KMS-11 (cell line): ENCODE results near the gene PARD3B.

Experiments
- H2AFZ ChIP-seq: fragments of 200-600 bp; sonication (generic); 2 replicates; pipeline ENCODE4 v1.6.1; 2016; ENCODE audit warnings: antibody characterized with exemption, mixed run types, low read depth
- H3K27ac ChIP-seq: fragments of 200-600 bp; sonication (generic); 2 replicates; pipeline ENCODE4 v1.6.1; 2016; ENCODE audit warnings: mild to moderate bottlenecking, mixed run types
- H3K27me3 ChIP-seq: fragments of 200-600 bp; sonication (generic); 2 replicates; pipeline ENCODE4 v1.6.1; 2017; ENCODE audit warnings: mild to moderate bottlenecking, low read depth, mixed run types, moderate library complexity; ENCODE audit not compliant: insufficient read depth
- H3K36me3 ChIP-seq: fragments of 200-600 bp; sonication (generic); 2 replicates; pipeline ENCODE4 v1.6.1; 2017; ENCODE audit warnings: mild to moderate bottlenecking, mixed run types; ENCODE audit not compliant: insufficient read depth
- H3K4me1 ChIP-seq: fragments of 200-600 bp; sonication (generic); 2 replicates; pipeline ENCODE4 v1.6.1; 2016; ENCODE audit warnings: mild to moderate bottlenecking, low read depth, mixed run types; ENCODE audit not compliant: poor library complexity, severe bottlenecking
- H3K4me2 ChIP-seq: fragments of 200-600 bp; sonication (generic); 2 replicates; pipeline ENCODE4 v1.7.0; 2016; ENCODE audit warnings: mild to moderate bottlenecking, mixed run types
- H3K4me3 ChIP-seq: fragments of 200-600 bp; sonication (generic); IDR thresholded peaks from 2 replicates; pipeline ENCODE4 v1.6.1; 2017; ENCODE audit warnings: low read depth, low read length, mixed read lengths; ENCODE audit not compliant: insufficient read depth
- H3K79me2 ChIP-seq: fragments of 200-600 bp; sonication (generic); 2 replicates; pipeline ENCODE4 v1.6.1; 2016; ENCODE audit warnings: low read depth, mixed run types; ENCODE audit not compliant: insufficient read depth
- H3K9ac ChIP-seq: fragments of 200-600 bp; sonication (generic); 2 replicates; pipeline ENCODE4 v1.6.1; 2016; ENCODE audit warnings: mild to moderate bottlenecking, mixed run types
- H4K20me1 ChIP-seq: fragments of 200-600 bp; sonication (generic); 2 replicates; pipeline ENCODE4 v1.6.1; 2016; ENCODE audit warnings: mild to moderate bottlenecking, mixed run types; ENCODE audit not compliant: insufficient read depth
- CTCF ChIP-seq: fragments of 200-600 bp; sonication (generic); conservative IDR thresholded peaks from 2 replicates; pipeline ENCODE4 v1.6.1; 2017; ENCODE audit warnings: low read depth, mild to moderate bottlenecking, antibody characterized with exemption, low read length, moderate library complexity, mixed read lengths

The PARD3B gene

GRCh38 chr2:204542982-204543608 is 2.2 kb upstream of the PARD3B start:
- Histone ChIP-seq H3K4me1 (peaks cover 7% of the 10 kb centered on the region), H3K4me2 (no peak overlapping the region), H3K4me3 (no peak overlapping the region), H3K79me2 (no peaks in the 10 kb centered on the region), H3K36me3 (no peaks in the 10 kb centered on the region), H2AFZ (no peak overlapping the region), H3K27me3 (no peaks in the 10 kb centered on the region), H4K20me1 (no peaks in the 10 kb centered on the region), H3K27ac (no peak overlapping the region), H3K9ac (no peak overlapping the region)
- no peak for TF ChIP-seq CTCF

GRCh38 chr2:204545861-204546735 is 823 bp downstream of the PARD3B start:
- Histone ChIP-seq H3K4me2 (peak overlapping the region; percentile 70), H3K9ac (peak overlapping the region; percentile 62), H3K4me3 (no peak overlapping the region), H3K36me3 (no peaks in the 10 kb centered on the region), H3K79me2 (no peaks in the 10 kb centered on the region), H3K27ac (no peak overlapping the region), H3K4me1 (peaks cover 7% of the 10 kb centered on the region), H4K20me1 (no peaks in the 10 kb centered on the region), H3K27me3 (no peaks in the 10 kb centered on the region), H2AFZ (peak overlapping the region; percentile 85)
- TF ChIP-seq CTCF = no peak

GRCh38 chr2:204550751-204551511 is 5.7 kb downstream of the PARD3B start:
- no peak overlapping the region for H3K4me2 ChIP-seq
- H3K36me3 ChIP-seq = no peaks in the 10 kb centered on the region
- no peaks in the 10 kb centered on the region for H3K79me2 ChIP-seq
- H3K27me3 ChIP-seq = no peaks in the 10 kb centered on the region
- H4K20me1 ChIP-seq = no peaks in the 10 kb centered on the region
- no peak for TF ChIP-seq CTCF
- H3K27ac ChIP-seq = no peak overlapping the region
- H3K9ac ChIP-seq = no peak overlapping the region
- H3K4me1 ChIP-seq = peaks cover 7% of the 10 kb centered on the region
- H2AFZ ChIP-seq = no peak overlapping the region
- no peak overlapping the region for H3K4me3 ChIP-seq

GRCh38 chr2:204551512-204551863 is 6.2 kb downstream of the PARD3B start:
- H3K4me2 ChIP-seq = no peak overlapping the region
- peaks cover 1% of the 10 kb centered on the region for H3K4me1 ChIP-seq
- no peaks in the 10 kb centered on the region for H3K27me3 ChIP-seq
- no peaks in the 10 kb centered on the region for H3K79me2 ChIP-seq
- no peak overlapping the region for H3K27ac ChIP-seq
- H3K36me3 ChIP-seq = no peaks in the 10 kb centered on the region
- no peak overlapping the region for H3K4me3 ChIP-seq
- no peak for TF ChIP-seq CTCF
- H3K9ac ChIP-seq = no peak overlapping the region
- no peaks in the 10 kb centered on the region for H4K20me1 ChIP-seq
- H2AFZ ChIP-seq = no peak overlapping the region
